ENCODE results near the gene PHF12.

PHF12 gene

GRCh38 chr17:28858801-28859355, 92.4 kb downstream of the PHF12 start:
- no peak overlapping the region for H3K4me3 ChIP-seq
- H3K27ac ChIP-seq = no peak overlapping the region
- TF ChIP-seq, protein P1, sequence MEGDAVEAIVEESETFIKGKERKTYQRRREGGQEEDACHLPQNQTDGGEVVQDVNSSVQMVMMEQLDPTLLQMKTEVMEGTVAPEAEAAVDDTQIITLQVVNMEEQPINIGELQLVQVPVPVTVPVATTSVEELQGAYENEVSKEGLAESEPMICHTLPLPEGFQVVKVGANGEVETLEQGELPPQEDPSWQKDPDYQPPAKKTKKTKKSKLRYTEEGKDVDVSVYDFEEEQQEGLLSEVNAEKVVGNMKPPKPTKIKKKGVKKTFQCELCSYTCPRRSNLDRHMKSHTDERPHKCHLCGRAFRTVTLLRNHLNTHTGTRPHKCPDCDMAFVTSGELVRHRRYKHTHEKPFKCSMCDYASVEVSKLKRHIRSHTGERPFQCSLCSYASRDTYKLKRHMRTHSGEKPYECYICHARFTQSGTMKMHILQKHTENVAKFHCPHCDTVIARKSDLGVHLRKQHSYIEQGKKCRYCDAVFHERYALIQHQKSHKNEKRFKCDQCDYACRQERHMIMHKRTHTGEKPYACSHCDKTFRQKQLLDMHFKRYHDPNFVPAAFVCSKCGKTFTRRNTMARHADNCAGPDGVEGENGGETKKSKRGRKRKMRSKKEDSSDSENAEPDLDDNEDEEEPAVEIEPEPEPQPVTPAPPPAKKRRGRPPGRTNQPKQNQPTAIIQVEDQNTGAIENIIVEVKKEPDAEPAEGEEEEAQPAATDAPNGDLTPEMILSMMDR (IDR thresholded peaks at IDR 0.05) = no peak
- no peak for DNase-seq (ENCODE audit: low spot score)

- no peak for DNase-seq (ENCODE audit: low spot score)
- H3K27ac ChIP-seq = no peak overlapping the region
- no peak overlapping the region for H3K4me3 ChIP-seq
- TF ChIP-seq, protein P1 (IDR thresholded peaks at IDR 0.05) = no peak
These were observed 93.2 kb downstream of the PHF12 start for GRCh38 chr17:28857905-28858800.

- no peak for DNase-seq (ENCODE audit: low spot score)
- no peak overlapping the region for H3K4me3 ChIP-seq
- TF ChIP-seq, protein P1 (IDR thresholded peaks at IDR 0.05) = no peak
- no peak overlapping the region for H3K27ac ChIP-seq
These were observed 95.2 kb downstream of the PHF12 start for GRCh38 chr17:28856028-28856574.

GRCh38 chr17:28855336-28855679, 96.0 kb downstream of the PHF12 start:
- Histone ChIP-seq H3K27ac (peak overlapping the region; percentile 44 to 61), H3K4me3 (peak overlapping the region; percentile 71)
- TF ChIP-seq, protein P1 (IDR thresholded peaks at IDR 0.05) = no peak
- DNase-seq (ENCODE audit: low spot score) = no peak

Data from coronary artery (tissue), 2 donors.